HG02870 (cell line): Measurements from ENCODE around the gene FMN1.

ENCODE experiments used
- ATAC-seq: cut with Tn5 transposase; IDR thresholded peaks from one replicate; pipeline ENCODE4 v1.9.1; 2021; ENCODE audit warnings: mild to moderate bottlenecking, moderate library complexity; ENCODE audit not compliant: unreplicated experiment

FMN1 gene

DNA sequence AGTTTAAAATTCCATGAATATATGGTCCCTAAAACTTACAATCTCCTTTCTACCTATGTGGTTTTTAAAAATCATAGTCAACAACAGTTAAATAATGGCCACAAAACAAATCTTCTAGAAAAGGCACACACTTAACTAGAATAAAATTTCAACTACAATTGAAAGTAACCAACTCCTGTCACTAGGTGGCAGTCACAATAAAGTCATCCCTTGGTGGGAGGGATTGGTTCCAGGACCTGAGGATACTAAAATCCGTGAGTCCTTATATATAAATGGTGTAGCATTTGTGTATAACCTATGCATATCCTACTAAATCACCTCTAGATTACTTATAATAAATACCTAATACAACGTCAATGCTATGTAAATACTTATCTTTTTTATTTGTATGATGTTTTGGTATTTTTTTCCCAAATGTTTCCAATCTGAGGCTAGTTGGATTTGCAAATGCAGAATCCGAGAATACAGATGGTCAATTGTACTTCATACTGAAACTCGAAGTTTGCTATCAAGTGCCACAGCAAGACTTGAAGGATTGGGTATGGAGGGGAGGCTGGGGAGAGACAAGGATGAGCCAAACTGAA lies 172.6 kb downstream of the FMN1 start:
- ATAC-seq = no peak

DNA sequence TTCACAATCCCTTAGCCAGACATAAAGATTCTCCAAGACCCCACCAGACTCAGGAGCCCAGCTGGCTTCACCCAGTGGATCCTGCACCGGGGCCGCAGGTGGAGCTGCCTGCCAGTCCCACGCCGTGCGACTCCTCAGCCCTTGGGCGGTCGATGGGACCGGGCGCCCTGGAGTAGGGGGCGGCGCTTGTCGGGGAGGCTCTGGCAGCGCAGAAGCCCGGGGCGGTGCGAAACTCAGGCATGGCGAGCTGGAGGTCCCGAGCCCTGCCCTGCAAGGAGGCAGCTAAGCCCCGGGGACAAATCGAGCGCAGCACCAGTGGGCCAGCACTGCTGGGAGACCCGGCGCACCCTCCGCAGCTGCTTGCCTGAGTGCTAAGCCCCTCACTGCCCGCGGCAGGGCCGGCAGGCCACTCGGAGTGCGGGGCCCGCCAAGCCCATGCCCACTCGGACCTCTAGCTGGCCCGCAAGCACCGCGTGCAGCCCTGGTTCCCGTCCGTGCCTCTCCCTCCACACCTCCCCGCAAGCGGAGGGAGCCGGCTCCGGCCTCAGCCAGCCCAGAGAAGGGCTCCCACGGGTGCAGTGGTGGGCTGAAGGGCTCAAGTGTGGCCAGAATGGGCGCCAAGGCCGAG lies 175.0 kb downstream of the FMN1 start:
- no peak for ATAC-seq

DNA sequence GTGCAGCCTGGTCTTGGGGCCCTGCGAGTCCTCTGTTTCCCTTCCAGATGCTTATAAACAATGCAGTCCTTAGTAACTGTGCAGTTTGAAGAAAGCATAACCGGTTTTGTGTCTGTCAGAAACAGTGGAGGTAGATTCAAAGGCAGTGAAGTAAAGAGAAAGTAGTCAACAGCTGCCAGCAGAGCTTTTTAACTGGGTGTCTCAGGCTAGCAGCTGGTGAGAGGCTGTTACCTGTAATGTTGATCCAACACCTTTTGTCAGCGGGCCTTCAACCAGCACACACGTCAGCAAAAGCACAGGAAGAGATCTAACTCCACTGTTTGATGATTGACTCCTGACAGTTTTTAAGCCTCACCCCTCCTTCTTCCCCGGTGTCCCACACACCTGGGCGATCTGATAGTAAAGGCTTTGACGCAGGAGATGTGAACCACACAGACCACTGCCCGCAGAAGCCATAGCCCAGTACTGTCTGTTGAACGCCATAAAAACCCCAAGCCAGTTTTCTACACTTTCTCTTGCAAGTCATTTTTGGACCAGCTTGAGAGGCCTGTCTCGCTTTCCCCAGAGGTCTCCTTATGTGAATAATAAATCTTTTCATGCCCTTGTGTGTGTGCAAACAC lies 178.0 kb downstream of the FMN1 start:
- ATAC-seq = no peak

DNA sequence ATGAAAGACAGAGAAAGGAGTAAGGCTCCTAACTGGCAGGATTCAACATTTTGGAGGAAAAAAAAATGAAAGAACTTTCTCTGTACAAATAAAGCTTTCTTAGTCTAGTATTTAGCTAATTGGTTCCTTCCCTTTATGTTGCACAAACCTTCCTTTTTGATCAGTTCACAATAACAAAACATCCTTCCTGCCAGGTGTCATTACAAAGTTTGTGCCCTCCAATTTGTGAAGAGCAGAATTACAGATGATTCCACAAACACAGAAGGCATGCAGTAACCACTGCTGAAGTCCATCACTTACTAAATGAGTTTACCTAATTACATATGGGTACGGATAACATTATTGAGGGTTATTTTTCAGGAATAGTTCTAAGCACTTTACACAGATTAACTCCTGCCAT lies 179.9 kb downstream of the FMN1 start:
- no peak for ATAC-seq

DNA sequence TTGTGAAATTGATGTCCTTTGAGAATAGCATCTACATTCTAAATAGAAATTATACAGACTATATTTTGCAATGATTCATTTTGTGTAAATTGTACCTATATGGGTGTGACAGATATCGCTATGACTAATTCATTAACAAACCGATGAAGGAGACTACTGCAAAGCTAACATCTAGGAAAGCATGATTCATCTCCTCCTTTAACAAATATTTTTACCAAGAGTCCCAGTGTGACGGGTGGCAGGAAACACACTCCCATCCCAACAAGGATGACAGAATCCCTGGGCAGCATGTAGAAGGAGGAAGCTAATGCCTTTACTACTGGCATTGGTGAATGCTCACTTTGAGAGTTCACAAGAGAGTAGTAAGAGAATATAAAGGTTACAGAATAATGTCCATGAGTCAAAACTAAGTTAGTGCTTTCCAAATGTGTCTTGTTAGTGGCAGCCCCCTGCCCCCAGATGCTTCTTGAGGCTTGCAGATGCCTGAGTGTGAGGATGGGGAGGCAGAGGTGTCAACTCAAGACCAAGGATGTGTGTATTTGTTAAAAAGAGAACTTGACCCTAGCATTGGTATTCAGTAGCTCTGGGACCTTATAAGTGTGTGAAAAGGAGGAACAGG lies 180.6 kb downstream of the FMN1 start:
- no peak for ATAC-seq

DNA sequence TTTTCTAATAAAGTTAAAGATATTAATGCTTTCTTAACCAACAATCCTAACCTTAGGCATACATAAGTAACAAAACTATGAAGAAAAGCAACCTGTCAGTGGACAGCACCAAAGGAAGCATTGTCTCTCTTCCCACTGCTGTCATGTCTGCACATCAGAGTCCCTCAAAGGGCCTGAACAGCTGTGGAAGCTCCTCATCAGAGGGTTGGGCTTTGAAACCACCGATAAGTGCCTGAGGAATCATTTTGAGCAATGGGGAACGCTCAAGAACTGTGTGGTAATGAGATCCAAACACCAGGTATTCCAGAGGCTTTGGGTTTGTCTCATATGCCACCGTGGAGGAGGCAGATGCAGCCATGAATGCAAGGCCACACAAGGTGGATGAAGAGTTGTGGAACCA lies 182.5 kb downstream of the FMN1 start:
- ATAC-seq = no peak

DNA sequence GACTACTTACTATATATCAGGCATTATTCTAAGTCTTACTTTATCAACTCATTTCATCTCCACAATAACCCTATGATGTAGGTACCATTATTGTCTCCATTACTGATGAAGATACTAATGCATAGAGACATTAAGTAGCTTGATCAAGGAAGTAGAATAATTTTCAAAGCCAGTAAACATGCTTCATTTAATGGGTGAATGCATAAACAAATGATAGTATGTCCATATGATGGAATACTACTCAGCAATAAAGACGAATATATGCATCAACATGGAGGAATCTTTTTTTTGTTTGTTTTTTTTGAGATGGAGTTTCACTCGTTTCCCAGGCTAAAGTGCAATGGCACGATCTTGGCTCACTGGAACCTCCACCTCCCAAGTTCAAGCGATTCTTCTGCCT lies 184.9 kb downstream of the FMN1 start:
- no peak for ATAC-seq

DNA sequence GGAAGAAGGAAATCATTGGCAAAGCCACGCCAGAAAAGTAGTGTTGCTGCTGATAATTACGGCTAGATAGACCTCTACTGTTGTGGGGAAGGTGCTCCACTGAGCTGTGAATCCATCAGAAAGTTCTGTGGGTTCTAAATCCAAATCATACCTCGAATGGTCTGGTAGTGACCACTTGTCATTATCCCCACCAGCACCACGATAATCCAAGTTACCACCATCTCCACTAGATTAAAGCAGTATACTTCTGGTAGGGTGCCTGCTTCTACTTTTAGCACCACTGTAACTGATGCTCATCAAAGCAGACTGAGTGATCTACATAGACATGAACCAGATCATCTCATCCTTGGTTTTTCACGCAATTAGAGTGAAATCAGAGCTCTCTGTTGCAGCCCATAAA lies 185.5 kb downstream of the FMN1 start:
- no peak for ATAC-seq

DNA sequence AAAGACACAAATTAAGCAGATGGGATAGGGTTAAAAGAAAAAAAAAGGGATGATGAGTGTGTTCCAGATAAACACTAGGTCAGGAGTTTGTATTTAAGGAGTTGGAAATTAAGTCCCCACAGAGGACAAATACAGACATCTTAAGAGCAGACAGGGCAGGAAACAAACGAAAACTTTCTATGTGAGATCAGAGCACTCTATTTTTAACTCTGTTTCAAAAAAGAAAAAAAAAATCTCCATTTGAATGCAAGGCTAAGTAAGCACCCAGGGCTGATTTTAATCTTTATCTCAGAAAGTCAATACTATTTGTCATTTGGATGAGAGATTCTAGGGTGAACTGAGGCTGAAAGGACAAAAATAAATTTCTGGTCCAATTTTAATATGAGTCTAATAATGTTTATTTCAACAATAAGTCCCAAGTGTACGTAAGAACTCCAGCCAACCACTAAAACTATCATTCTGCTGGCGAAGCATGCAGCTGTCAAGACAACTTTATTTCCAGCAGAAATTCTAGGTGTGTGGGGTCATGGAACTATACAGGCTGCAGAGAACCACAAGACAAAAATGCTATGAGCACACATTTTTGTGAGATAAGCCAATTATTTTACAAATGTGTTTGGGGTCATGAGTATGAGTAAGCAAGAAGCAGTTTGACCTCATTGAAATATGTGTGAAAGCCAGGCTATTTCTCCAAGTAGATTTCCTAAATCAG lies 186.1 kb downstream of the FMN1 start:
- no peak for ATAC-seq

DNA sequence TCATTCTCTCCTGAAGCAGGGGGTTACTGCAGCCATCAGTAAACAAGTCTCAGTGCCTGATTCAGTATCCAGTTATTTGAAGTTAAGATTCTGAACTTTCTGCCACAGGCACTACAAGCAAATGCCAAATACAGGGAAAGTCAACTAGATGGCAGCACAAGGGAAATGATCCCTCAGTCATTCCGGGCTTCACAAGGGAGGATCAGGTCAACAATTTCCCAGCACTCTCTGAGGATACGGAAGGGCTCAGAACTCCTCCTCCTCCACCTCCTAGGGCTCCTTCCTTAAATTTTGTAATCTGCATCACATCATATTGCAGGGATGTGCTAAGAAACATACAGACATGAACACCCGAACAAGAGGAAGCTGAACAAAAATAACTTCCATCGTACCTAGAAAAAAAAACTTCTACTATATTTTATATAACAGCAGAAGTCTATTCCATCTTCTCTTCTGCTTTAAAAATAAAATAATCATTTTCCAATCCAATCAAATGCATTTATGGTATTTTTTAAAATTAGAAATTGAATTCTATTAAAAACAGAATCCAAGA lies 187.1 kb downstream of the FMN1 start:
- ATAC-seq = no peak

DNA sequence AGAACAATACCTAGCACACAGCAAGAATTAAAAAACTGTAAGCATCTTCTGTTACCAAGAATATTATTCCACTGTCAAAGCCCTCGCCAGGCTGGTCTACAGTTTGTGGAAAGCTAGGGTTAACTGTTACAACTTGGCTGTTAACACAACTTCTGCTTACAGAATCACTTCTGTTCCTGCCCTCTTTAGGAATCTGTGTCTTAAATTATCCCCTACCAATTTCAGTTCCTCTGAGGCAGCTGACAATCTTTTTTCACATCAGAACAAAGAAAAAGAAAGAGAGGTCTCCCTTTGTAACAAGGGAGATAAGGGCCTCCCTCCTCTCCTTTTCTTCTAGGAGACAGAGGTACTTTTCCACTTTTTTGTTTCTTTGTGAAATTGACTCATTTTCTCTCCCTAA lies 188.9 kb downstream of the FMN1 start:
- ATAC-seq = no peak

DNA sequence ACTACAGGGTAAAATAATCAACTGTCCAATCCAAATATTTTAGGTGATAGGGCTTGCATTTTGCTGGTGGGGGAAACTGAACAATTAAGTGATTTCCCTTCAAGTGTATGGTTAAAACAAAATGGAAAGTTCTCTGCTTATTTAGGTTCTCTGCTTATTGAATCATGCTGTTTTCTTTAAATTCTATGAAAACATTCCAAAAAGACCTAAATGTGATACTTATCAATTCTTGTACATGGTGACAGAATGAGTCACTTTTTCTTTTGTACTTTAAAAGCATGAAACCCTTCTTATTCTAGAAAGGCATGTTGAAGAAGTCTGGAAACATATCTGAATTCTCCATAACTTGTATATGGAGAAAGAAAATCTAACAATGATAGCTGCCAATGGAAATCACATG lies 192.6 kb downstream of the FMN1 start:
- no peak for ATAC-seq

DNA sequence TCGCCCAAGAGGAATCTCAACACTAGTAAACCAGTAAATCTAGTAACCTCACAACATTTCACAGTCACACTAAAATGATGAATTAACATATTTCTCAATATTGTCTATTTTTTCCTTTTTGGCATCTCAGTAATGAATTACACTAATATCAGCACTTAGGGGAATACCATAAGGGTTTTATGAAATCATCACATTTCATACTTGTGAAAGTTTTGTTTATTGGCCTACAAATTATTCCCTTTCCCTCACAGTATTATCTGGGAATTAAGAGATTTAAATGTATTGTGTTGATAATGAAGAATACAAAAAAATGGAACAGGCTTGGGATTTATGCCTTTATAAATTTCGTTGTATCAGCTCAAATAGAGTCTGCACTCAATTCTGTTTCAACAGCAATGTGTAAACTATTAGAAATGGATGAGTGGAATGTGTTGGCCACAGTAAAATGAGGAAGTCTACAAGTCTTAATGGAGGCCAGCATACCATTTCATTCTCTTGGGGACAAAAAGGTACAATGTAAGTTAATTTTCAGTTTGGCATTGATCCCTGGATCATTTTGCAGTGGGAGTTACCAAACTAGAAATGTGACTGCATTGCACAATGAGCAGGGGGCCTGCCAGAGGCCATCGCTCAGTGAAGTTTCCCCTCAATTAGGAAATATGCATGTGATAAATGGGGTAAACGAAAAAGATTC lies 195.4 kb downstream of the FMN1 start:
- ATAC-seq = no peak

DNA sequence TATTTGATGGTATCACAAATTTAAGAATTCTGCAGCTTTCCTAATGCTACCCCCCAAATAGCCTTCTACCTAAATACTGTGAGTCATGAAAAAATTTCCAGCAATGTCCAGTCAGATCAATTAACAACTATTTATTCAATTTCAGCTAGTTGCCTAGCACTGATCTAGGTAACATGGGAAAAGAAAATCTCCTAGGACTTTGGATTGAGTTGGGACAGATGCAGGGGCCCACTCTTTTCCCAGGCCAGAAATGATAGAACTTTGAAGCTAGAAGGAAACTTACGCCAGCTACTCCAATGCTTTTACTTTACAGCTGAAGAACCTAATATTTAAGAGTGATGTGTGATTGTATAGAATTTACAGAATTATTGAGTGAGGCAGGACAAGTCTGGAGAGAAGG lies 196.3 kb downstream of the FMN1 start:
- no peak for ATAC-seq

DNA sequence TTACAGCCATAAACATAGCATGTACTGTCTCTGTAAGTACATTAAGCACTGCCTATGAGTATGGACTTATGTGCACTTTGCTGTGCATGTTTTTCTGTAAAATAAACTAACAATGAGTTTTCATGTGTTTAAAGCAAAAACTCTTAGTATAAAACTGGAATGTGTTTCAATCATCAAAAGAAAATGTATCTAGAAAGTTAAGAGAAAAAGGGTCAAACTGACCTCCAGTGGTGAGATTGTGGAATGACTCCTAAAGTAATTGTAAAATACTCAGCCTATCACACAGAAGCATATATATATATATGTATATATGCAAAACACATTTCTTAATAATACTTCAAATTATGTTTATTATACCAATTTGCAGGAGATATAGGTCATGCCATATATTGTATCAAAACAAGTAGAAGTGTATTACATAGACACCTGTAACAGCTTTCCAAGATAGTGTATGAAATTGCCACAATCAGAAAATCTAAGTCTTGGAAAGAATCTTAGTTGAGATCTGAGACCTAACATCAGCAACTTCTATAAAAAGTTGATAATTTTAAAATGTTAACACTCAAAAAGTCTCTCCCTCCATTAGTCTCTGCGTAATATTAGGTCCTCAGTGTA lies 199.6 kb downstream of the FMN1 start:
- ATAC-seq = no peak

DNA sequence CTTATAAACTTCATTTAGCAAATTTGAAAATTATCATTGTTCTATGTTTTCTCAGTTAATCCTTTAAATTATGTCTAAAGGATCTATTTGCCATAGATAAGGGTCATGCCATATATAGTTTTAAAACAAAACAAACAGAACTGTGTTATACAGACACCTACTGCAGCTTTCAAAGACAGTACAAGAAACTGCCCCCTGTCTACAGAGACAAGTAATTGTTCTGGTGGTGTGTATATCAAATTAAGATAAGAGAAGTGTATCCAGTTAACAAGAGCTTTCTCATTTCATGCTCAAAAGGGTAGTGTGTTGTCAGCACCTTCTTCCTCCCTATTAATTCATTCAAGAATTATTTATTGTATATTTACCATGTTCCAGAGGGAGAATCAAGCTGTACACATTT lies 201.2 kb downstream of the FMN1 start:
- no peak for ATAC-seq

DNA sequence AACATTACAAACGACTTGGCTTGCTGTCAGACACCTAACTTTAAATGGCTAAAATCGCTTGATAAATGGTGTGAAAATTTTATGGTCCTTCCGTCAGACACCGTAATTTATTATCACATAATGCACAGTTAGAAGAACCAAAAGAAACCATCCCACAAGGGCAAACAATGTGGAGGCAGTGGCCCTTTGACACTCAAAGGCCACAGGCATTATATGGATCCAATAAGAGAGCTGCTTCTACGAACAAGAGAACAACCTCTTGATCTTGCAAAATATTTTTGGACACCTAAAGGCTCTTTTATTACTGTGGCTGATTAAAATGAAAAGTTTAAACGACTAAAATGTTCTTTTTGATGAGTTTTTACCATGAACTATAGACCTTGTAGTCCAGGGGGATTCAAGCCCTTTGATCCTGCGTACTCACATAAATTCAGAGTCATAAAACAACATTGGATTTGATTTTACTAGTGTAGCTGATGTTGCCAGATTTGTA lies 202.8 kb downstream of the FMN1 start:
- ATAC-seq = no peak

DNA sequence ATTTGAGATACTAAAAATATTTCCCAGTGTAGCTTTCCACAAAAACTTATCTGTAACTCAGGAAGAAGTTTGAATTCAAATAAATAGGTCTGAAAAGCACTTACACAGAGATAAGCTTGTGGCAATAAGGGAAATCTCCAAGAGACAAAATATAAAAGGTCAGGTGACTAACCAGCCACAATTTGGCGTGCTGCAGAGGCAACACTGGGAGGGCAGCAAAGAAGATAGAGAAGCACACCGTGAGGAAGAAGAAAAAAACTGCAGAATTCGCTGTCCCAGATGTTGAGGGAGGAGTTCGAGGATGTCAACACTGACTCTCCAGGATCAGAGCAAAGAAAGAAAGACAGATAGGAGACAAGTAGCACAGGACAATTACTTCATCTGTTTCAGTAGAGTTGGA lies 204.4 kb downstream of the FMN1 start:
- ATAC-seq = no peak

DNA sequence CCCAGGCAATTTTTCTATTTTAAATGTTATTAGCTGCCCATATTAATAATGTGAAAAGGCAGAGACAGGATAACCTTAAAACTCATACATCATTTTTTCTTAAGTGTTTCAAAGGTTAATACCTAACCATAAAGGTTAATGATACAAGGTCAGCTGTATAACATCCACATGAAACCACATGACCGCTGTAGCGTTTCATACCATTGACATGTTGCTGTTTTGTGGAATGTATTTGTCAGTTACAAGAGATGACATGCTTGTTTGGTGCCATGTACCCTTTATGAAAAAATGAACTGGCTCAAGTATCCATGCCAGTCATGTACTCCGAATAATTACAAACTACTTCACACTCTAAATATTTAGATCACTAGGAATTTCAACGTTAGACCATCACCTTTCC lies 207.4 kb downstream of the FMN1 start:
- ATAC-seq = no peak

DNA sequence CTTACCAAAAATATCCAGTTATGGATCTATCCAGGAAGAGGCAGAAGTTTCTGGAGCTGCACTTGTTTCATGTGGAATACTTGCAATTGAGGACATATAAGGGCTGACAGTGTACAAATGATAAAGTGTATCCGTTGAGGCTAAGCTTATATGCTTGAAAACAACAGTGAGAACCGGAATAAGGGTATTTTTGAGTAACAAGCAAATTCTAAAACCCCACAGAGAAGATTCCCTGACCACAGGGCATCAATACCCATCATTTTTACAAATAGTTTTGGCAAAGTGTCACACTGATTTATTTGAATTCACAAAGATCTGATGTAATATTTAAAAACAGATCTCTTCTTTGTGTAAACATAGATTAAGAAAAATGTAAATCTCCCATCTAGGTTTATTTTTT lies 208.4 kb downstream of the FMN1 start:
- ATAC-seq = no peak
